Left lung (tissue), 10 donors: ENCODE results near the gene TSPAN1. TPM values are rescaled to one million over a fixed set of nuclear protein-coding genes. Genes with fewer than 3 reads are reported as not detected.

Source experiments
- ATAC-seq: fragments of 200-7000 bp; cut with Tn5 transposase; one replicate; pipeline ENCODE4 v1.9.1; 2020; ENCODE audit warnings: moderate library complexity
- DNase-seq, 4 donors: peaks; one replicate each; pipeline ENCODE4 v3.0.0-alpha.2; 2013 to 2020
- H3K27ac ChIP-seq, 2 donors: fragments of 200-600 bp; sonication (generic) in 1 of 2; one replicate each; pipeline versions ENCODE4 v1.5.0 to v1.8.0; 2020 to 2021
- H3K27me3 ChIP-seq, 2 donors: fragments of 200-600 bp; sonication (generic) in 1 of 2; one replicate each; pipeline versions ENCODE4 v1.5.0 to v1.8.0; 2020 to 2021
- H3K36me3 ChIP-seq, 2 donors: fragments of 200-600 bp; sonication (generic) in 1 of 2; one replicate each; pipeline versions ENCODE4 v1.5.0 to v1.8.0; 2020 to 2021
- H3K4me1 ChIP-seq, 2 donors: fragments of 200-600 bp; one replicate each; pipeline ENCODE4 v1.8.0; 2021
- H3K4me3 ChIP-seq, 2 donors: fragments of 200-600 bp; sonication (generic) in 1 of 2; one replicate each; pipeline versions ENCODE4 v1.5.0 to v1.8.0; 2020 to 2021; ENCODE audit warnings: mild to moderate bottlenecking in 1 of 2
- H3K9me3 ChIP-seq, 2 donors: fragments of 200-600 bp; sonication (generic) in 1 of 2; one replicate each; pipeline versions ENCODE4 v1.5.0 to v1.8.0; 2020 to 2021
- CTCF ChIP-seq, 2 donors: fragments of 200-600 bp; sonication (generic) in 1 of 2; IDR thresholded peaks; one replicate each; pipeline versions ENCODE4 v1.5.0 to v1.8.0; 2021; ENCODE audit warnings: antibody characterized with exemption in 2 of 2
- intact Hi-C, 2 donors: fragments of 100-400 bp; cut with DNase I; formaldehyde crosslinking; loops; one replicate each; pipeline versions ENCODE4 v1.11.2 to v1.14.2; 2022
- polyA plus RNA-seq, 6 donors: library from polyadenylated mRNA; unstranded; fragments of 120-200 nt; gene quantifications; one replicate each; pipeline ENCODE4 v1.2.1, GENCODE V29; 2013; ENCODE audit not compliant: insufficient read length in 6 of 6
- total RNA-seq, 2 donors: library from RNA; stranded (reverse); fragmentation: NEBNext Ultra II Directional; extraction: Animal tissue kit (Norgen Biotek cat#: 25700); gene quantifications; one replicate each; pipeline ENCODE4 v1.2.1, GENCODE V29; 2021
- donor health status: DM: no; HTN: yes; CAD: no.
- donor health status: DM: no; HTN: no; CAD: no.

The TSPAN1 gene
- total and polyA plus RNA-seq, 8 donors = 2.3 to 50.6 (median 11.0) TPM

DNA sequence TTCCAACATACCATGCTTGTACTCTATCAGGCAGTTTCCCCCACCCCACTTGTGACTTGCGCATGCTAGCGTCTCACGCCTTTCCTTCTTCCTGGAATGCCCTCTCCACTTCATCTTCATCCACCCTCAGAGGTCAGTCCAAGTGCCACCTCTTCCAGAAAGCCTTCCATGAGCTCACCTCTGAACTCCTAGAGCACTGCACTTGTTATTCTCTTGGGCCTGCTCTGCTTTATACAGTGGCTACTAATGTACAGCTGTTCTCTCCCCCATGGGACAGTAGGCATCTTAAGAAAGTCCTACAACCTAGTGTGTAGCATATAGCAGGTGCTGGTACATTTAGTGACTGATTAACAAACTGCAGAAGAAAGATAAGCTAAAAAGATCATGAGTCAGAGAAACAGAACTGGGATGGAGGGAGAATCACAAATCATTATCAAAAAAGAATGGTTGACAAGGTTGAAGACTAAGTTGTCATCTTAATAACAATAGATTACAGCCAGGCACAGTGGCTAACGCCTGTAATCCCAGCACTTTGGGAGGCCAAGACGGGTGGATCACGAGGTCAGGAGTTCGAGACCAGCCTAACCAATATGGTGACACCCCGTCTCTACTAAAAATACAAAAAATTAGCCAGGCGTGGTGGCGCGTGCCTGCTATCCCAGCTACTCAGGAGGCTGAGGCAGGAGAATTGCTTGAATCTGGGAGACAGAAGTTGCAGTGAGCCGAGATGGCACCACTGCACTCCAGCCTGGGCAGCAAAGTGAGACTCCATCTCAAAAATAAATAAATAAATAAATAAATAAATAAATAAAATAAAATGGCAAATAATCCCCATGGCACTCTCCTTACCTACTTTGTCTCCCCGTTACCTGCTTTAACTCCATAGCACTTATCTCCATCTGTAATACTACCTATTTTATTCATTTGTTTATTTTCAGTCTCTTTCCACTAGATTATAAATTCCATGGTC, 16.3 kb upstream of the TSPAN1 start:
- intact Hi-C loops = no loop called here
- H3K27me3 ChIP-seq = no peaks in the 10 kb centered on the region
- no peak overlapping the region for H3K4me3 ChIP-seq
- no peaks in the 10 kb centered on the region for H3K9me3 ChIP-seq
- no peaks in the 10 kb centered on the region for H3K36me3 ChIP-seq
- DNase-seq (no peak), ATAC-seq (peak; percentile 55)
- TF ChIP-seq CTCF (IDR thresholded peaks at IDR 0.05) = no peak
- no peaks in the 10 kb centered on the region for H3K4me1 ChIP-seq
- no peak overlapping the region for H3K27ac ChIP-seq

DNA sequence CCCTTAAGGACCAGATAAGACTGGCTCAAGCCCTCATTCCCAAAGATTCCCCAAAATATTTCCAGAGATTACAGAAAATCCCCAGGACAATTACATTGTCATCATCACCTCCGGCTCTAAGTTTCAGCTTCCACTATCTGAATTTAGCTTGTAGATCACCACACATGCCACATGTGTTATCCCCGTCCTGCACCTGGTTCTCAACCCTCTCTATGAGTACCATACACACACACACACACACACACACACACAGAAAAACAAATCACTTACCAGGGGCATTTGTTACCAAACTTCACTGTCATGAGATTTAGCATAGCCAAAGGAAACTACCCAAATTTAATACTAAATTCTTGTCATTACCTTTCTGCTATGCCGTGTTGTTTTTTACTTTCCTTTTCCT, 15.4 kb upstream of the TSPAN1 start:
- H3K9me3 ChIP-seq = no peaks in the 10 kb centered on the region
- no peaks in the 10 kb centered on the region for H3K36me3 ChIP-seq
- no peaks in the 10 kb centered on the region for H3K27me3 ChIP-seq
- DNase-seq (no peak), ATAC-seq (no peak)
- intact Hi-C loops = no loop called here
- H3K4me3 ChIP-seq = no peak overlapping the region
- H3K27ac ChIP-seq = no peak overlapping the region
- no peaks in the 10 kb centered on the region for H3K4me1 ChIP-seq
- TF ChIP-seq CTCF (IDR thresholded peaks at IDR 0.05) = no peak

DNA sequence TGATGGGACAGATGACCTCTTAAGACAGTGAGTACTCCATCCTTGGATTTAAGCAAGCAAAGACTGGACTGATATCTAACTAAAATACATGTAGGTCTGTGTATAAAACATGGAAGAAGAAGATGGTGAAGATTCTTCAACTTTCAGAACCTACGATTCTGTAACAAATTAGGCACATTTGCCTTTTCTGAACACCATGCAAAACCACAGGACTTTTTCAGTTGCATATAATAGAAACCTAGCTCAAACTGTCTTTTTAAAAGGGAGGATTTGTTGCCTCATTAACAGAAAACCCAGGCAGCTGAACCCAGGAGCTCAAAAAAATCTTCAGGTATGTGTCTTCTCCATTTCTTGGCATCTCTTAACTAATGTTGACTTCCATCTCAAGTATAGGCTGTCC, 14.7 kb upstream of the TSPAN1 start:
- Histone ChIP-seq H3K9me3 (no peaks in the 10 kb centered on the region), H3K4me3 (no peak overlapping the region), H3K27me3 (no peaks in the 10 kb centered on the region), H3K36me3 (no peaks in the 10 kb centered on the region), H3K27ac (no peak overlapping the region), H3K4me1 (peaks cover 0 to 4% of the 10 kb centered on the region in 2 donors)
- DNase-seq (no peak), ATAC-seq (no peak)
- intact Hi-C loops = no loop called here
- no peak for TF ChIP-seq CTCF (IDR thresholded peaks at IDR 0.05)

DNA sequence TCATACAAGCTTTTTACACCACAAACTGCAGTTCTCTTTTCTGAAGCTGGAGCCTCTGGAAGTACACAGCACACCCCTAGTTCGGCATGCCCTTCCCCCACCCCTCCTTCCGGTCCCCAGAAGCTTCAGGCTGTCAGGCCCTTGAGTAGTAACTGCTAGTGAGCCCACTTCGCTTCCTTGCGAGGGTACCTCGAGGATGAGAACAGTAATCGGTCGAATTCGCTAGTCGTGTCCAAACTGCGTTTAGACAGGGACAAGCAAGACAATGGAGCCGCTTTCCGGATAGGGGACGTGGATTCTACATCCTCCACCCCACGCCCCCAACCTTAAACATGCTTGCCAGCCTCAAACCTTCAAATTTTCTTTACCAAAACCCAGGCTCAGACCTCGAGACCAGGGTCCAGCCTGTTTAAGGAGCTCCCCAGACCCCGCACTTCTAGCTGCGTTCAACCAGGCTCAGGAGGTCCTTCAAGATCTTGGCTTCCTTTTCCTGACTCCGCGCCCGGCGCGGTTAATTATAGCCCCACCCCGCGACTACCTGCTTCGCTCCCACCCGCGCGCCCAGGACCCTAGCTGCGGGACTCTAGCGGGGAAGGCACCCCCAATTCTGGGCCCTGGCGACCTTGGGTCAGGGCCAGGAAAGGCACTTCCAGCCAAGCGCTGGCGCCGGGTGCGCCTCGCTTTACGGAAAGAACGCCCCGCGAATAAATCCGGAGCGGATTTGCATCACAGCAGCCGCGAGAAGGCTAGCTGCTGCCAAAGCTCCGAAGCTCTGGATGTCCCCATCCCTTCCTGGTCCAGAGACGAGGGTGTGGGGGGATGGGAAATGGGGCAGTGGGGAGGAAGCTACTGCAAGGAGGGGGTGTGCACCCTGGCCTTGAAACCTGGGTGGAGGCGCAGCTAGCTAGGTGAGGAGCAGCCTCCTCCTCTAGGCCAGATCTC, 8.1 kb upstream of the TSPAN1 start:
- Histone ChIP-seq H3K27me3 (peaks cover 0 to 21% of the 10 kb centered on the region in 2 donors), H3K4me3 (peak overlapping the region; percentile 37 to 39), H3K4me1 (peaks cover 9 to 56% of the 10 kb centered on the region in 2 donors), H3K36me3 (no peaks in the 10 kb centered on the region), H3K9me3 (no peaks in the 10 kb centered on the region), H3K27ac (peak overlapping the region; percentile 76 to 79)
- intact Hi-C loops = no loop called here
- ATAC-seq (peak; percentile 72), DNase-seq (peak; percentile 22 to 86 (median 54))
- no peak for TF ChIP-seq CTCF (IDR thresholded peaks at IDR 0.05)
